Hepatocyte (in vitro differentiated cells): ENCODE data around the gene ABCA13.

ENCODE experiments used
- CTCF ChIP-seq: fragments of 200-600 bp; sonication (generic); IDR thresholded peaks from 2 replicates; pipeline ENCODE4 v1.5.1; 2016; ENCODE audit warnings: antibody characterized with exemption, mild to moderate bottlenecking; ENCODE audit not compliant: poor library complexity
- EZH2 ChIP-seq: fragments of 200-600 bp; sonication (generic); IDR thresholded peaks from 2 replicates; pipeline ENCODE4 v1.6.1; 2016; ENCODE audit warnings: antibody characterized with exemption, mild to moderate bottlenecking, borderline replicate concordance
- EZH2phosphoT487 ChIP-seq: fragments of 200-600 bp; sonication (generic); IDR thresholded peaks from one replicate; pipeline ENCODE4 v1.6.1; 2018; ENCODE audit warnings: antibody characterized with exemption, mild to moderate bottlenecking, low read depth, moderate library complexity; ENCODE audit not compliant: unreplicated experiment, severe bottlenecking

GRCh38 chr7:48381571-48381970, 210.3 kb downstream of the ABCA13 start:
- TF ChIP-seq CTCF = no peak
- no peak for TF ChIP-seq EZH2
- no peak for TF ChIP-seq EZH2phosphoT487
